SU-DHL-6 (cell line): ENCODE results near the gene ATRX.

Experiments used
- H2AFZ ChIP-seq: fragments of 200-600 bp; sonication (generic); 2 replicates; pipeline ENCODE4 v1.6.1; 2014; ENCODE audit warnings: low read depth, mild to moderate bottlenecking, moderate library complexity, mixed read lengths, antibody characterized with exemption, low read length; ENCODE audit not compliant: severe bottlenecking
- H3F3A ChIP-seq: fragments of 200-600 bp; shearing (Covaris generic); 2 replicates; pipeline ENCODE4 v1.6.0; 2016; ENCODE audit warnings: antibody characterized with exemption, mild to moderate bottlenecking; ENCODE audit not compliant: insufficient read depth
- H3K27ac ChIP-seq: fragments of 200-600 bp; sonication (generic); 2 replicates; pipeline ENCODE4 v1.5.1; 2016; ENCODE audit warnings: low read depth, mild to moderate bottlenecking, low read length, moderate library complexity, mixed read lengths
- H3K27me3 ChIP-seq: fragments of 200-600 bp; sonication (generic), shearing (Covaris generic); 2 replicates; pipeline ENCODE4 v1.6.0; 2014; ENCODE audit warnings: mild to moderate bottlenecking, low read length
- H3K36me3 ChIP-seq: fragments of 200-600 bp; sonication (generic); 2 replicates; pipeline ENCODE4 v1.6.1; 2014; ENCODE audit warnings: mild to moderate bottlenecking, low read length, mixed read lengths
- H3K4me2 ChIP-seq: fragments of 300-600, 200-600 bp; shearing (Covaris generic), sonication (generic); 2 replicates; pipeline ENCODE4 v1.6.0; 2014; ENCODE audit warnings: low read length, low read depth, mild to moderate bottlenecking; ENCODE audit not compliant: poor library complexity, severe bottlenecking
- H3K4me3 ChIP-seq: fragments of 200-600 bp; sonication (generic); 2 replicates; pipeline ENCODE4 v1.5.1; 2014; ENCODE audit warnings: antibody characterized with exemption, low read length, mild to moderate bottlenecking, mixed read lengths; ENCODE audit not compliant: insufficient read depth, poor library complexity, severe bottlenecking
- H3K79me2 ChIP-seq: fragments of 200-600 bp; sonication (generic); 2 replicates; pipeline ENCODE4 v1.6.1; 2014; ENCODE audit warnings: mild to moderate bottlenecking, low read length, moderate library complexity; ENCODE audit not compliant: insufficient read depth
- H3K9ac ChIP-seq: fragments of 200-600 bp; sonication (generic); 2 replicates; pipeline ENCODE4 v1.7.0; 2014; ENCODE audit warnings: mild to moderate bottlenecking, low read length
- H3K9me2 ChIP-seq: fragments of 200-600 bp; sonication (generic); replicated peaks from 2 replicates; pipeline ENCODE4 v1.6.1; 2014; ENCODE audit warnings: low read length; ENCODE audit not compliant: insufficient read depth
- H3K9me3 ChIP-seq: fragments of 200-600 bp; sonication (generic); 2 replicates; pipeline ENCODE4 v1.6.1; 2014; ENCODE audit warnings: low read length, mixed read lengths; ENCODE audit not compliant: insufficient read depth
- H4K20me1 ChIP-seq: fragments of 200-600 bp; sonication (generic); 2 replicates; pipeline ENCODE4 v1.6.1; 2014; ENCODE audit warnings: low read depth, mild to moderate bottlenecking, antibody characterized with exemption, low read length, moderate library complexity, mixed read lengths
- EZH2phosphoT487 ChIP-seq: fragments of 200-600 bp; sonication (generic), shearing (Covaris generic); conservative IDR thresholded peaks from 2 replicates; pipeline ENCODE4 v1.6.1; 2018; ENCODE audit warnings: mild to moderate bottlenecking, antibody characterized with exemption, low read length, moderate library complexity, mixed read lengths
- TF ChIP-seq, protein P1 (sequence below): fragments of 200-600 bp; sonication (generic); IDR thresholded peaks from one replicate; pipeline ENCODE4 v1.5.1; 2017; ENCODE audit warnings: antibody characterized with exemption, mild to moderate bottlenecking, low read length, moderate library complexity; ENCODE audit not compliant: insufficient read depth, poor library complexity, severe bottlenecking

The ATRX gene

DNA sequence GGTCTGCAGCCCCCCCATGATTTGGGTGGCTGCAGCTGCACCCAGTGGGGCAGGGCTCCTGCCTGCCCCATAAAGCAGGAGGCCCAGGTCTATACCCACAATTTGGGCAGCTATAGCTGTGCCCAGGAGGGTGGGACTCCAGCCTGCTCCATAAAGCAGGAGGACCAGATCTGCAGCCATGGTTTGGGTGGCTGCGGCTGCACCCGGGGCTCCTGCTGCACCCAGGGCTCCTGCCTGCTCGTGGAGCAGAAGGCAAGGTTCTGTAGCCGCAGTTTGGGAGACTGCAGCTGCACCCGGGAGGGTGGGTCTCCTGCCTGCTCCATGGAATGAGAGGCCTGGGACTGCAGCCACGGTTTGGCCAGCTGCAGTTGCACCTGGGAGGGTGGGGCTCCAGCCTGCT, 81.1 kb downstream of the ATRX start:
- H3K4me2 ChIP-seq: no peak overlapping the region
- no peaks in the 10 kb centered on the region for H3K9me2 ChIP-seq
- H3K79me2 ChIP-seq: peaks cover 38% of the 10 kb centered on the region
- no peak overlapping the region for H3K4me3 ChIP-seq
- no peak for TF ChIP-seq EZH2phosphoT487
- TF ChIP-seq, protein P1, sequence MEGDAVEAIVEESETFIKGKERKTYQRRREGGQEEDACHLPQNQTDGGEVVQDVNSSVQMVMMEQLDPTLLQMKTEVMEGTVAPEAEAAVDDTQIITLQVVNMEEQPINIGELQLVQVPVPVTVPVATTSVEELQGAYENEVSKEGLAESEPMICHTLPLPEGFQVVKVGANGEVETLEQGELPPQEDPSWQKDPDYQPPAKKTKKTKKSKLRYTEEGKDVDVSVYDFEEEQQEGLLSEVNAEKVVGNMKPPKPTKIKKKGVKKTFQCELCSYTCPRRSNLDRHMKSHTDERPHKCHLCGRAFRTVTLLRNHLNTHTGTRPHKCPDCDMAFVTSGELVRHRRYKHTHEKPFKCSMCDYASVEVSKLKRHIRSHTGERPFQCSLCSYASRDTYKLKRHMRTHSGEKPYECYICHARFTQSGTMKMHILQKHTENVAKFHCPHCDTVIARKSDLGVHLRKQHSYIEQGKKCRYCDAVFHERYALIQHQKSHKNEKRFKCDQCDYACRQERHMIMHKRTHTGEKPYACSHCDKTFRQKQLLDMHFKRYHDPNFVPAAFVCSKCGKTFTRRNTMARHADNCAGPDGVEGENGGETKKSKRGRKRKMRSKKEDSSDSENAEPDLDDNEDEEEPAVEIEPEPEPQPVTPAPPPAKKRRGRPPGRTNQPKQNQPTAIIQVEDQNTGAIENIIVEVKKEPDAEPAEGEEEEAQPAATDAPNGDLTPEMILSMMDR: no peak
- peaks cover 14% of the 10 kb centered on the region; the same call in 1 of the 2 replicates for H3K36me3 ChIP-seq
- H2AFZ ChIP-seq: no peak overlapping the region
- no peak overlapping the region for H3K27ac ChIP-seq
- H3F3A ChIP-seq: no peaks in the 10 kb centered on the region
- no peaks in the 10 kb centered on the region for H3K9me3 ChIP-seq
- no peak overlapping the region for H3K9ac ChIP-seq
- H3K27me3 ChIP-seq: no peaks in the 10 kb centered on the region
- H4K20me1 ChIP-seq: no peaks in the 10 kb centered on the region

DNA sequence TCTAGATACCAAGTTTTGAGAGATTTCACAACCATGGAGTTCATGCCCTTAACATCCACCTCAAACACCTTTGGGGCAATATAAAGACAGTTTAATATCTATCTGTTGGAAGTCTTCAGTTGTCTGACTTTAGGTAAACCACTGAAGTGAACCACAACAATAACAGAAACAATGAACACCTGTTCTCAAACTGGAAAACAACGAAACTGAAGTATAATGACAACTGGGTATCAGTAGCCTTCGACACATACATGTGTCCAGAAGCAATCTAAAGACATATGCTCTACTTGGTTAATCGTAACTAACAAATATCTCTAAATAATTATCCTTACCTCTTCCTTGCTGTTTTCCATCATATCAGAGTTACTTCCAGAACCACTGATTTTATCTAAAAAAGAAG, 87.8 kb downstream of the ATRX start:
- Histone ChIP-seq H3K27ac (no peak overlapping the region), H3K9me3 (no peaks in the 10 kb centered on the region), H3K9me2 (no peaks in the 10 kb centered on the region), H3K4me2 (no peak overlapping the region), H3K79me2 (peaks cover 23% of the 10 kb centered on the region), H3K9ac (no peak overlapping the region), H2AFZ (no peak overlapping the region), H3K27me3 (no peaks in the 10 kb centered on the region), H3F3A (no peaks in the 10 kb centered on the region), H3K36me3 (no peaks in the 10 kb centered on the region; the same call in 1 of the 2 replicates), H3K4me3 (no peak overlapping the region), H4K20me1 (no peaks in the 10 kb centered on the region)
- TF ChIP-seq, protein P1: no peak
- TF ChIP-seq EZH2phosphoT487: no peak

DNA sequence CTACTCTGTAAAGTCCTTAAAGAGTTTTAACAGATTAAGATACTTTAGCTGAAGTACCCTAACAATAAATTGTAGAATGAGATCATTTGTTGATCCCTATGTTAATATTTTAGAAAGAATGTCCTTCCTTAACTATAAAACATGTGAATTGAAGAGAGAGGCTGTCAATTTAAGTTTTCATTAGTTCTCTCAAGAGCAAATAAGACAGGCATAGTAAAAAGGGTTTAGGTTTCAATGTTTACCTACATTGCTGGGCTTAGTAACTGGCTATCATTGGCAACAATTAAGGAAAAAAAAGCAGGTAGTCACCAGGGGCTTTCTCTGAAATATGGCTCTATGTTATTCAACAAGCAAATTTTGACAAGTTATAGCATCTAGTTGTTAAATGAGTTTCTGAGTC, 91.5 kb downstream of the ATRX start:
- H3K27ac ChIP-seq: no peak overlapping the region
- TF ChIP-seq, protein P1: no peak
- no peak for TF ChIP-seq EZH2phosphoT487
- H3K9ac ChIP-seq: no peak overlapping the region
- H3K9me2 ChIP-seq: no peaks in the 10 kb centered on the region
- peaks cover 5% of the 10 kb centered on the region for H3K79me2 ChIP-seq
- no peaks in the 10 kb centered on the region for H3F3A ChIP-seq
- H4K20me1 ChIP-seq: no peaks in the 10 kb centered on the region
- no peak overlapping the region for H3K4me2 ChIP-seq
- H3K4me3 ChIP-seq: no peak overlapping the region
- no peaks in the 10 kb centered on the region for H3K27me3 ChIP-seq
- H3K36me3 ChIP-seq: peaks cover 2% of the 10 kb centered on the region; the same call in 1 of the 2 replicates
- H2AFZ ChIP-seq: no peak overlapping the region
- H3K9me3 ChIP-seq: no peaks in the 10 kb centered on the region
